ENCODE measurements around the gene CDC6.

CDC6 gene

GRCh38 chr17:40341808-40342503 lies 54.3 kb downstream of the CDC6 start:
- no peak for DNase-seq

GRCh38 chr17:40342504-40343218 lies 55.0 kb downstream of the CDC6 start:
- DNase-seq = no peak

DNA sequence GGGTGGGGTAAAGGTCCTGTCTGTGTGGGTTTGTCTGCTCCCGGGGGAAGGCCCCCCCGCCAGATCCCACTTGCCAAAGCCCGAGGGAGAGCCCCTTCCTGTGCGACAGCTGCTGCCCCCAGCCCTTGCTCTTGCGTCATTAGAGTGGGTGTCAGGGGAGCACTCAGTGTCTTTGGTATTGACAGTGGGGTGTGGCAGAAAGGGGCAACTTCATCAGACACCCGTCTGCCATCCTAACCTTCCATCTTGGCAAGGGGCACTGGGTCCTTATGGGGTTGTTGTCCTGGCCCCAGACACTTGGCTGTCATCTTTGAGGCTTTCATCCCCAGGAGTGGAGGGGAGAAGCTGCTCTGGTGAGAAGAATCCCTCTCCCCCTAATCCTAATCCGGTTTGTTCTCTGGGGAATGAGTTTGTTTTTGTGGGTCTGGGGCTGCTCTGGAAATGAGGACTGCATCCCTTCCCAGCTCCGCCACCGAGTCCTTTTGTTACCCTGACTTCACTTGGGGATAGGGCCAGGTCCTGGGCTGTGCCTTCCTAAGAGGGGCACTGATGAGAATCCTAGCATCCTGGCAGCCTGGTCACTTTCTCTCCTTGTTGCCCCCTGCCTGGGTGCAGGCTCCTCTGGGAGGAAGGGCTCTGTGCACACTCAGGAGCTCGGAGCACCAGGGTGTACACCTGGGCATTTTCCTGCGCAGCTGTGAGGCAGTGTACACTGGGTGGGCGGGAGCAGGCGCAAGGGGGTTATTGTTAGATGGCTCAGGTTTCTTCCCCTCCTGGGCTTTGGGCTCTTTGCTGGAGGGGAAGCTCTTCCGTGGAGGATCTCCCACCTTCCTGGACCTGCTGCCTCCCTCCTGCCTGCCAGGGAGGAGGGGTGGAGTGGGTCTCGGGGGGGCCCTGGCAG lies 55.8 kb downstream of the CDC6 start:
- no peak for DNase-seq

DNA sequence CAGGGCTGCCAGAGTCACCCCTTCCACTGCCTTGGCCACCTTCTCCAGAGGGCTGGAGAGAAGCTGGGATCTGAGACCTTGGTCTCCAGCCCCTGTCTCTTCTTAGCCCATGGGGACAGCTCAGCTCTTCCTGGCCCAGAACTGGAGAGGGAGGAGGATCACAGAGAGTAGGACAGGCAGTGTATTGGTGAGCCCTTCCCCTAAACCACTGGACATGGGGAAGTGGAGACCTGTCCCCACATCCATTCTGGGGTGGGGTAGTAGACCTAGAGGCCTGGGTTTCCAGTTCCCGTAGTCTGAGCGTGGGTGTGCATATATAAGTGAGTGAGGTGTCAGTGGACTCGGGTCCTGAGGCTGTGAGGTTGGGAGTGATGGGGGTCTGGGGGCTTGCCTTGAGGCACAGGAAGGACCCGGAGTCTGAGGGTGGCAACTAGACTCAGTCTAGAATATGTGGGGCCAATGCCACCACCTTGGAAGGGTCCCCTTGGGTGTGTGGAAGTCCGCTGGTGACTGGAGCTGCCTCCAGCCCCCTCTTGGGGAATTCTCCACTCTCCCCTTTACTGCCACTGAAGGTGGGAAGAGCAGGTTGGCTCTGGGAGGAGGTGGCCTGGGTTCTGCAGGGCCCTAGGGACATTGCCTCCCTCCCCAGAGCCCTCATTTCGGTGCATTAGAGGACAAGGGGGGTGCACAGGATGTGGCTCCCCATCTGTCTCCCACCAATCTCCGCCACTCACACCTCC lies 56.9 kb downstream of the CDC6 start:
- DNase-seq = no peak

GRCh38 chr17:40345161-40345993 lies 57.7 kb downstream of the CDC6 start:
- DNase-seq = no peak

- no peak for DNase-seq
These were observed 58.5 kb downstream of the CDC6 start for GRCh38 chr17:40345994-40346764.

DNA sequence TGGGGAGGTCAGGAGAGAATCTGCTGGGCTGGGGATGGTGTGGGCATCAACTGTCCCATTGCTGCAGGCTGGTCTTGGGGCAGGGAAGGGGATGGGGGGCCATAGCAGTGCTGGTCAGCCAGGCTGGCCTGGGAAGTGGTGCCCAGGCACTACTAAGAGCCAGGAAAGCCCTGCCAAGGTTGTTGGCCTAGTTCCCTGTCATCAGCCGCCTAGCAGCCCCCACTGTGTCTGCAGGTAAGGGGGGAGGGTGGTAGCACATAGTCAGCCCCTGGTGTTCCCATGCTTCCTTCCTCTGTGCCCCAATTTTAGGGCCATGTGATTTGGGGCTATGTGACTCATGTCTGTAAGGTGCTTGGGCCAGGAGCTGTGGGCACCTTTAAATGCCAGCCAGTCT lies 59.1 kb downstream of the CDC6 start:
- DNase-seq = no peak

- DNase-seq = no peak
These were observed 59.8 kb downstream of the CDC6 start for GRCh38 chr17:40347319-40348135.

GRCh38 chr17:40348136-40348504 lies 60.4 kb downstream of the CDC6 start:
- no peak for DNase-seq

DNA sequence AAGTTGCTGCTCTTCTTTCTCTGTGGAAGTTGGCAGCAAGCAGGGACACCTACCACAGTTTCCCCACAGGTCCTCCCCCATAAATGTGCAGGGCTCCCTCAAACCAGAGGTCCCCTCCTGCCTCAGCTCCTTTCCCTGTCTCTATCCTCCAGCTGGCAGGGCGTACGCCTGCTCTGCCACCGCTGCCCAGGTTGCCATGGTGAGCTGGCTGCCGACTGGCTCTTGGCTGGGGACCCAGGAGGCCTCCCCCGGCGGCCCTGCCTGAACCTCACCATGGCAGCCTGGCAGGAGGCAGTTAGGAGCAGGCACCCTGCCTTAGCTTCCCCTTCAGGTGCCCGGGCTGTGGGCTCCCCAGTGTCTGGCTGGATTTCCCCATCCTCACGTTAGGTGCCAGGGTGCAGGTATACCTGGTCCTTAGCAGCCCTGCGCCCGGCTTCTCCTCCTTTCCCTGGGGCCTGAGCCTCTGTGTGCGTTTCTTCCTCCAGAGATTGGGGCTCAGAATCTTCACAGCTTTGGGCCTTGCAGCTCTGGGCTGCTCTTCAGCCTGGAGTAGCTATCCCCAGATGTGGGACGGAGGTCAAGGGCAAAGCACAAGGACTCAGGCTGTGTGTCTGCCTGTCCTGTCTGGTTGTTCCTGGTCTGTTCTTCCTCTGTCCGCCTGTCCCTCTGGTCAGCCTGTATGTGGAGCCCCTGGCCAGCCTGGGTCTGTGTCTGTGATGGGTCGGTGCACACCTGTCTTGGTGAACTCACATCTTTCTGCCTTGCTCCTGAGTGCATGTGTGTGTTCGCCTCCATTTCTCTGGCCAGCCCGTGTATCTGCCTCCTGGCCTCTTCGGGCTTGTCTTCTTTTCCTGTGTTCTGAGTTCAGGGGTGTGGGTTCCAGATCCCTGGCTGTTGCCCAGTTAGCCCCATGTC lies 61.1 kb downstream of the CDC6 start:
- DNase-seq = no peak

DNA sequence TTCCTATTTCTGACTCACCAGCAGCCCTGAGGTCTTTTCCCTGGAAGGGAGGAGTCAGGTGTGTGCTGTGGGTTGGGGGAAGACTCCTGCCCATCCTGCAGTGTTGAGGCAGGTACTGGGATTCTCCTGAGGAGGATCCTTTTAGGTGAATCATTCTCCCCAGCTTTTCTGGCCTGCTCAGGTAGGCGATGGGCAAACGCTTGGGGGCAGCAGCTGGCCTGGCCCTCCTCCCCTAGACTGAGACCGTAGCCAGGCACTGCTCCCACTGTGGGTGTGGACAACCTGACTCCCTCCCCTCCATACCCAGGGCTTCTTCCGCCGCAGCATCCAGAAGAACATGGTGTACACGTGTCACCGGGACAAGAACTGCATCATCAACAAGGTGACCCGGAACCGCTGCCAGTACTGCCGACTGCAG lies 61.8 kb downstream of the CDC6 start:
- no peak for DNase-seq

DNA sequence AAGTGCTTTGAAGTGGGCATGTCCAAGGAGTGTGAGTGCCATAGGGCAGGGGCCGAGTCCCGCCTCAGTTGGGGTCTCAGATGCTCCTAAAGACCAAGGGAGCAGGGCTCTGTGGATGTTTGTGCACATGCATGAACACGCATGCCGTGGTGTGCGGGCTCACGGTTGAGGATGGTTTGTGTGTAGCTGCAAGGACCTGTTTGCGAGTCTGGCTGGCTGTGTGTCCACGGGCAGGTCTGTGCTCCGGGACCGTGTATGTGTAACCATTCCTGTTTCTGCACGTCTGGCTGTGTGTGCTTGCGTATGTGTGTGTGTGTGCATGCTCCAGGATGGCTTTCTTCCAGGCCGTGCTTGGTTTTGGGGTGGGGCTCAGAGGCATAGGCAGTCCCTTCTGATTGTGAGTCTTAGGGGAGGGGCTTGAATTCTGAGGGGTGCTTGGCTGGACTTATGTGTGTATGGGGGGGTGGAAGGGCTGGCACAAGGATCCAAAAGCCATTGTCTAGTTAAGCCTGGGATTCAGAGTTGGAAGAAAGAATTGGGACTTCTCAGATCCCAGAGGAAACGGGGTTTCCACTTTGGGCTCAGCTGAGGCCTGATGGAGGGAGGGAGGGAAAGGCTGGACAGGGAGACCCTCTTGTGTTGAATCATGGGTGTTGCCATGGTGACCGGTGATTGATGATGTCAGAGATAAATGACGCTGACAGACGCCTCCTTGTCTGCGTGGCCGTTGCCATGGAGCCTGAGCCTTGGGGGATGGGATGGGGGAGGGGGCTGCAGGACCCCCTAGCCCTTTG lies 62.4 kb downstream of the CDC6 start:
- no peak for DNase-seq

GRCh38 chr17:40350689-40351358 lies 63.1 kb downstream of the CDC6 start:
- DNase-seq = no peak

- no peak for DNase-seq
These were observed 63.9 kb downstream of the CDC6 start for GRCh38 chr17:40351359-40352236.

GRCh38 chr17:40352237-40352778 lies 64.6 kb downstream of the CDC6 start:
- DNase-seq = no peak

- DNase-seq = no peak
These were observed 65.2 kb downstream of the CDC6 start for GRCh38 chr17:40352779-40353394.
